K562 (cell line): ENCODE results near the gene DBI. TPM values are rescaled to one million over a fixed set of nuclear protein-coding genes. Genes with fewer than 3 reads are reported as not detected.

Experiments
- ATAC-seq: fragments of 200-7000 bp; cut with Tn5 transposase; 3 replicates; pipeline ENCODE4 v1.9.1; 2020; ENCODE audit warnings: moderate library complexity
- BruUV-seq: library from RNA; stranded (reverse); fragments of 400-500 nt; replicated peaks from 2 replicates; lab custom pipeline; 2021; lab: Mats Ljungman, UMichigan
- CTCF ChIA-PET: fragments of 300-600 bp; formaldehyde crosslinking; extraction: SDS; loops from one replicate; lab custom pipeline; 2021; ENCODE audit warnings: low intra/inter-chr PET ratio; lab: Yijun Ruan, JAX
- POLR2A ChIA-PET: fragments of 300-600, 350-650 bp; sonication (Branson Sonifier 250); formaldehyde crosslinking; extraction: SDS; loops from one replicate; lab custom pipeline; 2021; ENCODE audit warnings: antibody characterized with exemption, inconsistent platforms; lab: Yijun Ruan, JAX
- DNase-seq, 4 experiments: peaks; one replicate each; pipeline versions ENCODE4 v3.0.0 to v3.0.0-alpha.2; 2011 to 2018; ENCODE audit warnings: low spot score in 3 of 4, mixed read lengths in 3 of 4; ENCODE audit errors: extremely low read depth in 1 of 4
- FAIRE-seq: peaks from 2 replicates; lab custom pipeline; 2011; peaks lifted over from hg19 to GRCh38; lab: Jason Lieb, UNC
- H2AFZ ChIP-seq: 2 replicates; pipeline ENCODE4 v1.6.0; 2011; ENCODE audit warnings: low read depth, low read length, control low read depth, inconsistent platforms
- H3K27ac ChIP-seq: fragments of 200-600 bp; 3 replicates; pipeline ENCODE4 v1.8.0; 2011; ENCODE audit warnings: low read depth, mild to moderate bottlenecking, control low read depth, inconsistent platforms, low read length, moderate library complexity, mixed read lengths; ENCODE audit errors: extremely low read depth
- H3K27me3 ChIP-seq, 2 experiments: fragments of 300-600 bp in 1 of 2; 2 replicates in 1 of 2; 3 replicates in 1 of 2; pipeline versions ENCODE4 v1.6.0 to v1.8.0; 2011; ENCODE audit warnings: inconsistent platforms in 2 of 2, low read length in 2 of 2, mild to moderate bottlenecking in 1 of 2, mixed read lengths in 1 of 2, moderate library complexity in 1 of 2; ENCODE audit not compliant: control insufficient read depth in 2 of 2, insufficient read depth in 2 of 2
- H3K36me3 ChIP-seq: fragments of 300-600 bp; 3 replicates; pipeline ENCODE4 v1.8.0; 2011; ENCODE audit warnings: mild to moderate bottlenecking, low read length, inconsistent platforms; ENCODE audit not compliant: control insufficient read depth, insufficient read depth
- H3K4me1 ChIP-seq, 2 experiments: fragments of 200-600 bp in 1 of 2; replicated peaks in 1 of 2; 2 replicates in 1 of 2; 3 replicates in 1 of 2; pipeline versions ENCODE4 v1.5.1 to v1.8.0; 2011; ENCODE audit warnings: inconsistent platforms in 2 of 2, low read length in 2 of 2, mild to moderate bottlenecking in 1 of 2, mixed read lengths in 1 of 2, moderate library complexity in 1 of 2; ENCODE audit not compliant: control insufficient read depth in 2 of 2, insufficient read depth in 2 of 2
- H3K4me2 ChIP-seq: 2 replicates; pipeline ENCODE4 v1.6.1; 2011; ENCODE audit warnings: low read length, control low read depth, inconsistent platforms, mixed read lengths; ENCODE audit not compliant: insufficient read depth
- H3K4me3 ChIP-seq: fragments of 200-600 bp; sonication (generic), shearing (Covaris generic); 2 replicates; pipeline ENCODE4 v1.5.1; 2016; ENCODE audit warnings: control low read depth, inconsistent platforms
- H3K79me2 ChIP-seq: fragments of 200-600 bp; 3 replicates; pipeline ENCODE4 v1.8.0; 2011; ENCODE audit warnings: low read length, inconsistent platforms; ENCODE audit not compliant: control insufficient read depth, insufficient read depth
- H3K9ac ChIP-seq, 2 experiments: 2 replicates each; pipeline versions ENCODE4 v1.6.0 to v1.6.1; 2011; ENCODE audit warnings: low read depth in 2 of 2, low read length in 2 of 2, control low read depth in 1 of 2, inconsistent platforms in 1 of 2, mild to moderate bottlenecking in 1 of 2, mixed read lengths in 1 of 2; ENCODE audit not compliant: insufficient read depth in 1 of 2
- H3K9me1 ChIP-seq: one replicate; pipeline ENCODE4 v1.6.0; 2011; ENCODE audit warnings: inconsistent platforms, mild to moderate bottlenecking, low read length, moderate library complexity; ENCODE audit not compliant: control insufficient read depth, insufficient read depth
- H3K9me3 ChIP-seq: replicated peaks from 2 replicates; pipeline ENCODE4 v1.5.1; 2011; ENCODE audit warnings: low read depth, low read length, inconsistent platforms; ENCODE audit not compliant: control insufficient read depth, insufficient read depth
- H4K20me1 ChIP-seq: replicated peaks from 2 replicates; pipeline ENCODE4 v1.6.1; 2011; ENCODE audit warnings: low read length, inconsistent platforms, mixed read lengths; ENCODE audit not compliant: control insufficient read depth, insufficient read depth
- CBX1 ChIP-seq: sonication (generic); IDR thresholded peaks from 2 replicates; pipeline ENCODE4 v1.6.1; 2016; ENCODE audit warnings: antibody characterized with exemption, low read depth, mild to moderate bottlenecking
- CHD4 ChIP-seq: fragments of 200-600 bp; sonication (generic); IDR thresholded peaks from 3 replicates; pipeline ENCODE4 v1.6.1; 2012; ENCODE audit warnings: low read depth, mild to moderate bottlenecking, mixed read lengths, low read length, inconsistent platforms; ENCODE audit not compliant: insufficient read depth, insufficient replicate concordance, poor library complexity, severe bottlenecking
- DACH1 ChIP-seq: fragments of 450-650 bp; IDR thresholded peaks from 2 replicates; pipeline ENCODE4 v1.6.1; 2018; ENCODE audit not compliant: partially characterized antibody
- HIVEP1 ChIP-seq: fragments of 250-450 bp; sonication (Bioruptor Pico); IDR thresholded peaks from 2 replicates; pipeline ENCODE4 v1.4.0; 2020; ENCODE audit warnings: mild to moderate bottlenecking
- HNRNPL ChIP-seq: fragments of 200-400 bp; formaldehyde crosslinking; IDR thresholded peaks from 2 replicates; pipeline ENCODE4 v1.6.1; 2017; ENCODE audit warnings: low read depth, mild to moderate bottlenecking, low read length
- MXI1 ChIP-seq: IDR thresholded peaks from 2 replicates; pipeline ENCODE4 v1.6.1; 2011; ENCODE audit warnings: low read depth, mild to moderate bottlenecking, improper control_type of control experiment, low read length
- NFRKB ChIP-seq: fragments of 450-650 bp; IDR thresholded peaks from 2 replicates; pipeline ENCODE4 v1.6.1; 2016; ENCODE audit warnings: low read depth
- NONO ChIP-seq, 2 experiments: fragments of 200-400 bp in 1 of 2; fragments of 450-650 bp in 1 of 2; formaldehyde crosslinking in 1 of 2; IDR thresholded peaks; 2 replicates each; pipeline ENCODE4 v1.6.1; 2017; ENCODE audit warnings: low read depth in 2 of 2, mild to moderate bottlenecking in 2 of 2, moderate library complexity in 2 of 2, low read length in 1 of 2
- PTRF ChIP-seq: fragments of 450-650 bp; IDR thresholded peaks from 2 replicates; pipeline ENCODE4 v1.6.1; 2016; ENCODE audit warnings: mild to moderate bottlenecking, missing genetic modification characterization, missing compliant biosample characterization
- TCF7L2 ChIP-seq: fragments of 150-350 bp; IDR thresholded peaks from 2 replicates; pipeline ENCODE4 v1.6.1; 2016; ENCODE audit warnings: low read depth, mild to moderate bottlenecking, low read length, moderate library complexity
- ZNF23 ChIP-seq: fragments of 250-450 bp; sonication (Bioruptor Pico); IDR thresholded peaks from 2 replicates; pipeline ENCODE4 v1.4.0; 2020; ENCODE audit warnings: mild to moderate bottlenecking
- ZNF507 ChIP-seq: conservative IDR thresholded peaks from 2 replicates; pipeline ENCODE4 v1.6.1; 2017; ENCODE audit warnings: missing genetic modification characterization, missing compliant biosample characterization
- ZNF696 ChIP-seq: fragments of 250-450 bp; sonication (Bioruptor Pico); conservative IDR thresholded peaks from 2 replicates; pipeline ENCODE4 v1.4.0; 2020; ENCODE audit warnings: mild to moderate bottlenecking, moderate library complexity
- WGBS: fragments of 100-300 bp; shearing (Covaris generic); methylation state at CpG from one replicate; pipeline ENCODE4 v1.1.6; 2016; ENCODE audit warnings: low coverage, mixed read lengths; ENCODE audit not compliant: insufficient coverage; ENCODE audit errors: missing lambda C conversion rate; 5-methylcytosine and 5-hydroxymethylcytosine counted together
- in situ Hi-C: fragments of 300-500 bp; cut with MboI; formaldehyde crosslinking; loops from 4 replicates; pipeline ENCODE4 v1.15.0; 2018; ENCODE audit warnings: inconsistent platforms, mixed read lengths
- intact Hi-C: fragments of 100-400 bp; cut with micrococcal nuclease; formaldehyde crosslinking; loops from 2 replicates; pipeline ENCODE4 v1.14.2; 2022
- polyA plus RNA-seq, 8 experiments: library from polyadenylated mRNA; depleted of rRNA in 4 of 8; stranded (reverse) in 5 of 8; unstranded in 3 of 8; fragments of >200 nt; fragmentation: Nextera tagmentation in 2 of 8; fragmentation: Illumina TruSeq in 1 of 8; extraction: Ambion mirVana in 2 of 8; extraction: Trizol in 1 of 8; gene quantifications; 2 replicates each; pipeline versions ENCODE4 v1.2.1 to v1.2.3, GENCODE V29; 2011 to 2014; ENCODE audit warnings: inconsistent platforms in 1 of 8, missing spikeins in 1 of 8
- total RNA-seq, 7 experiments: library from RNA; depleted of rRNA in 6 of 7; stranded (reverse); fragments of >200 nt in 6 of 7; fragmentation: Illumina TruSeq in 2 of 7; extraction: Trizol in 2 of 7; gene quantifications; 2 replicates each; pipeline versions ENCODE4 v1.2.1 to v1.2.3, GENCODE V29; 2011 to 2021; ENCODE audit warnings: low replicate concordance in 1 of 7
- TF ChIP-seq, protein P1 (sequence below): fragments of 250-450 bp; sonication (Bioruptor Pico); IDR thresholded peaks from 2 replicates; pipeline ENCODE4 v1.4.0; 2020; ENCODE audit warnings: mild to moderate bottlenecking, moderate library complexity
- TF ChIP-seq, protein P2 (sequence below): fragments of 450-650 bp; IDR thresholded peaks from 2 replicates; pipeline ENCODE4 v1.6.1; 2016; ENCODE audit warnings: borderline replicate concordance
- TF ChIP-seq, protein P3 (sequence below): fragments of 250-450 bp; sonication (Bioruptor Pico); IDR thresholded peaks from 2 replicates; pipeline ENCODE4 v1.8.0; 2022; ENCODE audit warnings: moderate library complexity, mild to moderate bottlenecking, inconsistent platforms

DBI gene
- total and polyA plus RNA-seq, 9 of the 15 experiments (the other 6 are each of a cell fraction or from before 2014, with no cell fraction given) = 55.8 to 443 (median 194) TPM

DNA sequence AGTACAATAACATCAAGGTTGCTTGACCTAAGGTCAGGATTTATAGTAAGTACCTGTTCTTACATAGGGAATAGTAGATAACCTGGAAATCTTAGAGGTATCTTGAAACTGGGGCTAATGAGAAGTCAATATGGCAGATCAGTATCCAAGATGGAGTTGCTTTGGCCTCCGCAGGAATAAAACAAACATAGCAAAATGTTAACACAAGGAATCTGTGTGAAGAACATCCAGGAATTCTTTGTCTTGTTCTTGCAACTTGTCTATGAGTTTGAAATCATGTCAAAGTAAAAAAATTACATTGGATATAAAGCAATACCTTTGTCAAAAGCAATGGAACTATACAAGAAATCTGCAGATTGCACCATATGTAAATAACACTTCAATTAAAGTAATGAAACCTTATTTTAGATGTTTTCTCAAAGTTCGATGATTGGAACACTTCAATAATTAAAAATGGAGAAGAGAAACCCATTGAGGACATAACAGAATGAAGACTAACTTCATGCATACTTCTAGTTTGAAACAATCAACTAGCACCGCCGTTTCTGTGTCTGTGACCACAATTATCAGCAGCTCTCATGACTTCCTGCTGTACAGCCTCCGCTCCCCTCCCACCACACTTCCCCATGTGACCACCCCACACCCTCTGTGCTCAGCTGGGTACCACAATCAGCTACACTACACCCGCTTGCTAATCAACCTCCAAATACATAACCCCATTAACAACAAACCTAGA lies 27.8 kb upstream of the DBI start:
- POLR2A ChIA-PET = interaction anchor here (0.7 to 0.8 kb wide), 2 partner anchors 20 to 158 kb away, joined by 3 to 4 read pairs; no protein-coding TSS in a partner anchor
- Histone ChIP-seq H3K4me2 (no peak overlapping the region; the same call in 1 of the 2 replicates), H3K36me3 (no peaks in the 10 kb centered on the region), H3K79me2 (no peaks in the 10 kb centered on the region), H2AFZ (peak overlapping the region; percentile 77), H3K9ac (no peak overlapping the region), H3K4me1 (peaks cover 0 to 7% of the 10 kb centered on the region in 2 experiments; a peak in 4 of 5 replicates), H3K9me3 (no peaks in the 10 kb centered on the region), H3K4me3 (no peak overlapping the region), H3K27ac (no peak overlapping the region; the same call in 2 of the 3 replicates), H3K9me1 (no peaks in the 10 kb centered on the region), H3K27me3 (no peaks in the 10 kb centered on the region), H4K20me1 (no peaks in the 10 kb centered on the region)
- DNase-seq = peak; percentile 19 to 83 (median 49)
- 16% methylated on average over 6 of the region's 6 CpGs for WGBS
- no TSS peak for BruUV-seq
- FAIRE-seq = peak; percentile 74
- in situ Hi-C loops = no loop called here
- peak; percentile 97 for ATAC-seq
- CTCF ChIA-PET = no interaction called here
- intact Hi-C loops = no loop called here
- TF ChIP-seq, protein P1, sequence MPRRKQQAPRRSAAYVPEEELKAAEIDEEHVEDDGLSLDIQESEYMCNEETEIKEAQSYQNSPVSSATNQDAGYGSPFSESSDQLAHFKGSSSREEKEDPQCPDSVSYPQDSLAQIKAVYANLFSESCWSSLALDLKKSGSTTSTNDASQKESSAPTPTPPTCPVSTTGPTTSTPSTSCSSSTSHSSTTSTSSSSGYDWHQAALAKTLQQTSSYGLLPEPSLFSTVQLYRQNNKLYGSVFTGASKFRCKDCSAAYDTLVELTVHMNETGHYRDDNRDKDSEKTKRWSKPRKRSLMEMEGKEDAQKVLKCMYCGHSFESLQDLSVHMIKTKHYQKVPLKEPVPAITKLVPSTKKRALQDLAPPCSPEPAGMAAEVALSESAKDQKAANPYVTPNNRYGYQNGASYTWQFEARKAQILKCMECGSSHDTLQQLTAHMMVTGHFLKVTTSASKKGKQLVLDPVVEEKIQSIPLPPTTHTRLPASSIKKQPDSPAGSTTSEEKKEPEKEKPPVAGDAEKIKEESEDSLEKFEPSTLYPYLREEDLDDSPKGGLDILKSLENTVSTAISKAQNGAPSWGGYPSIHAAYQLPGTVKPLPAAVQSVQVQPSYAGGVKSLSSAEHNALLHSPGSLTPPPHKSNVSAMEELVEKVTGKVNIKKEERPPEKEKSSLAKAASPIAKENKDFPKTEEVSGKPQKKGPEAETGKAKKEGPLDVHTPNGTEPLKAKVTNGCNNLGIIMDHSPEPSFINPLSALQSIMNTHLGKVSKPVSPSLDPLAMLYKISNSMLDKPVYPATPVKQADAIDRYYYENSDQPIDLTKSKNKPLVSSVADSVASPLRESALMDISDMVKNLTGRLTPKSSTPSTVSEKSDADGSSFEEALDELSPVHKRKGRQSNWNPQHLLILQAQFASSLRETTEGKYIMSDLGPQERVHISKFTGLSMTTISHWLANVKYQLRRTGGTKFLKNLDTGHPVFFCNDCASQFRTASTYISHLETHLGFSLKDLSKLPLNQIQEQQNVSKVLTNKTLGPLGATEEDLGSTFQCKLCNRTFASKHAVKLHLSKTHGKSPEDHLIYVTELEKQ (CRISPR knock-in tag) = peak; percentile 92
- TF ChIP-seq PTRF (tag) (peak; percentile 94), NONO (IDR thresholded peaks at IDR 0.05; ENCODE audit: low read depth in 2 of 2, low read length in 1 of 2) (no peak), MXI1 (no peak), HNRNPL (no peak), CBX1 (no peak), ZNF696 (CRISPR knock-in tag) (0 out of 2 replicates have a peak, but pooled peaks have one; percentile 49), CHD4 (no peak), DACH1 (no peak), ZNF507 (tag) (peak; percentile 30; the same call in 1 of the 2 replicates), TCF7L2 (no peak), NFRKB (0 out of 2 replicates have a peak, but pooled peaks have one; percentile 41), ZNF23 (CRISPR knock-in tag) (peak; percentile 79), HIVEP1 (peak; percentile 95)
- TF ChIP-seq, protein P2, sequence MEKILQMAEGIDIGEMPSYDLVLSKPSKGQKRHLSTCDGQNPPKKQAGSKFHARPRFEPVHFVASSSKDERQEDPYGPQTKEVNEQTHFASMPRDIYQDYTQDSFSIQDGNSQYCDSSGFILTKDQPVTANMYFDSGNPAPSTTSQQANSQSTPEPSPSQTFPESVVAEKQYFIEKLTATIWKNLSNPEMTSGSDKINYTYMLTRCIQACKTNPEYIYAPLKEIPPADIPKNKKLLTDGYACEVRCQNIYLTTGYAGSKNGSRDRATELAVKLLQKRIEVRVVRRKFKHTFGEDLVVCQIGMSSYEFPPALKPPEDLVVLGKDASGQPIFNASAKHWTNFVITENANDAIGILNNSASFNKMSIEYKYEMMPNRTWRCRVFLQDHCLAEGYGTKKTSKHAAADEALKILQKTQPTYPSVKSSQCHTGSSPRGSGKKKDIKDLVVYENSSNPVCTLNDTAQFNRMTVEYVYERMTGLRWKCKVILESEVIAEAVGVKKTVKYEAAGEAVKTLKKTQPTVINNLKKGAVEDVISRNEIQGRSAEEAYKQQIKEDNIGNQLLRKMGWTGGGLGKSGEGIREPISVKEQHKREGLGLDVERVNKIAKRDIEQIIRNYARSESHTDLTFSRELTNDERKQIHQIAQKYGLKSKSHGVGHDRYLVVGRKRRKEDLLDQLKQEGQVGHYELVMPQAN = no peak
- TF ChIP-seq, protein P3, sequence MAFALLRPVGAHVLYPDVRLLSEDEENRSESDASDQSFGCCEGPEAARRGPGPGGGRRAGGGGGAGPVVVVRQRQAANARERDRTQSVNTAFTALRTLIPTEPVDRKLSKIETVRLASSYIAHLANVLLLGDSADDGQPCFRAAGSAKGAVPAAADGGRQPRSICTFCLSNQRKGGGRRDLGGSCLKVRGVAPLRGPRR (CRISPR knock-in tag) = peak; percentile 89; the same call in 1 of the 2 replicates
